HEK293T (cell line): ENCODE measurements around the gene DHX16.

ENCODE experiments used
- ARNT ChIP-seq: fragments of 450-650 bp; IDR thresholded peaks from 2 replicates; pipeline ENCODE4 v1.6.1; 2017; ENCODE audit warnings: mild to moderate bottlenecking
- BHLHE40 ChIP-seq: fragments of 450-650 bp; IDR thresholded peaks from 2 replicates; pipeline ENCODE4 v1.6.1; 2016; ENCODE audit warnings: mild to moderate bottlenecking, moderate library complexity, borderline replicate concordance
- FOXK2 ChIP-seq: fragments of 450-650 bp; IDR thresholded peaks from 2 replicates; pipeline ENCODE4 v1.6.1; 2016; ENCODE audit warnings: mild to moderate bottlenecking
- FOXM1 ChIP-seq: fragments of 450-650 bp; IDR thresholded peaks from 2 replicates; pipeline ENCODE4 v1.6.1; 2017; ENCODE audit warnings: mild to moderate bottlenecking, borderline replicate concordance
- LEF1 ChIP-seq: fragments of 450-650 bp; IDR thresholded peaks from 2 replicates; pipeline ENCODE4 v1.6.1; 2017; ENCODE audit warnings: mild to moderate bottlenecking, borderline replicate concordance
- PKNOX1 ChIP-seq: fragments of 450-650 bp; IDR thresholded peaks from 2 replicates; pipeline ENCODE4 v1.6.1; 2016
- SUZ12 ChIP-seq: fragments of 450-650 bp; IDR thresholded peaks from 2 replicates; pipeline ENCODE4 v1.6.1; 2016; ENCODE audit warnings: mild to moderate bottlenecking
- ZNF384 ChIP-seq: fragments of 450-650 bp; IDR thresholded peaks from 2 replicates; pipeline ENCODE4 v1.6.1; 2016

- TF ChIP-seq LEF1 (no peak), SUZ12 (no peak), ZNF384 (no peak), ARNT (no peak), PKNOX1 (no peak), FOXM1 (no peak), BHLHE40 (no peak), FOXK2 (no peak)
These were observed 25.3 kb downstream of the DHX16 start for GRCh38 chr6:30647242-30648116.
